HG03571 (cell line): Measurements from ENCODE around the gene ELF1.
"Not testable (repeated sequence)": the region's sequence is repeated elsewhere in the genome, so short reads cannot be mapped to it uniquely, and the experiment has no call there.

ENCODE experiments used
- ATAC-seq: cut with Tn5 transposase; IDR thresholded peaks from one replicate; pipeline ENCODE4 v1.9.1; 2021; ENCODE audit not compliant: unreplicated experiment

ELF1 gene

DNA sequence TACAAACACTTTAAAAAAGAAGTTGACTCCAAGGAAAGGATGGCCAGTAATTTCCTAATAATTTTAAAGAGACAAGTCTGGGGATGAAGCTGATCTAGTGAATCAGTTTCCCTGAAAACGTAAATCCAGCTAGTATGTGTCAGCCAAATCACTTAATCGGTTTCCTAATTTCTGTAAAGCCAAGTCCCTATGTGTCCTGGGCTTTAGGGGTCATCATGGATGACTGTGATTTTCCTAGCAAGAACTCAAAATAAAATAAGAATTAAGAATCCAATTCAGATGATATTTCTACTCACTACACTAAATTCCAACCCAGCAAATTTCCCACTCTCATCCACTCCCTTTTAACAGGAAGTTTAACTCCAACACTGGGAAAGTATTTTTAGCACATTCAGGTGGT is 35.9 kb downstream of the ELF1 start:
- no peak for ATAC-seq

DNA sequence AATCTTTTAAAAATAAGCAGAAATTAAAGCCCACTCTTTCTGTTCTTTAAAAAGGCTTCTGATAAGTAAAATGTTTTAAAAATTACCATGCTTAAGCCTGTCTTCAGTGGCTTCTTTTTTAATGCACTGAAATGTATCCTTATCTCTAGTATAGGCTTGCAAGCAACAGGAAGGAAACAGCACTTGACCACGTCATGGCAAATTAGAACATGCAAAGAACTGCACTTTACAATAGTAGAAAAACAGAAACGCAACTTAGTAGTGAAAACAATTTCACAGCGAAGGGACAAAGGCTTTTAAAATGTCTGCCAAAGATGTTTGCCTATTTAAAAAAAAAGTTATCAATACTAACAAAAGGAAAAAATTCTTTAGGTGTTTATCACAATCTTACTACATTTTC is 36.3 kb downstream of the ELF1 start:
- peak; percentile 46 for ATAC-seq

- no peak for ATAC-seq
These were observed 37.2 kb downstream of the ELF1 start for GRCh38 chr13:40981949-40982348.

DNA sequence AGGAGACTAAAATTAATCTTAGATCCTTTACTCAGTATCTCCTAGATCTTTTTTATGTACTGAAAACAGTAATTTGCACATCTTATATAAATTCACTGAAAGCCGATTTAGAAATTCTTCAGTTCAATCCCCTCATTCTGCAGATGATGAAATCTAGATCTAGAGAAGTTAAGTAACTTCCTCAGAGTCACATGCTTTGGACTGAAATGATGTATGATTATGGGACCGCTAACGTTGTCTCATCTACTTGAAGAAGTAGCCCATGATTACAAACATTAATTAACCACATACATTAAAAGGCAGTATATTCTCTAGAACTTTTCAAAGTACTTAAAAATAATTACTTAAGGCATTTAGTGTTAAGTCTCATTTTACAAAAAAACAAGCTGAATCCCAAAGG is 37.8 kb downstream of the ELF1 start:
- no peak for ATAC-seq

DNA sequence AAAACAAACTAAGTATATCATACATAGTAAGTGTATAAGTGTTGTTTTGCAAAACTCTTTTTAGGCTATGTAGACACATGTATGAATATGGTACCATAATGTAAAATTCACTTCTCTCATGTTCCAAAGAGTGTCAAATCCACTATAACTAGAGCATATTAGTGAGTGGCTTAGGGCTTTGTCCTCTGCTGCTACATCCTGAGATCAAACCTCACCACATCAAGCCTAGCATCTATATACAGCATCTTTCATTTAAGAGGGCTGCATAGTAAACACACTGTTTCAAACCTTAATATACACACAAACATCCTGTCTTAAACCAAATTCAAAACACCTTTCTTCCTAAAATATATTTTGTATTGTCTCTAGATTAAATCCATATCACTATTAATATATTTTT is 38.7 kb downstream of the ELF1 start:
- ATAC-seq: no peak

- no peak for ATAC-seq
These were observed 39.9 kb downstream of the ELF1 start for GRCh38 chr13:40979232-40979631.

DNA sequence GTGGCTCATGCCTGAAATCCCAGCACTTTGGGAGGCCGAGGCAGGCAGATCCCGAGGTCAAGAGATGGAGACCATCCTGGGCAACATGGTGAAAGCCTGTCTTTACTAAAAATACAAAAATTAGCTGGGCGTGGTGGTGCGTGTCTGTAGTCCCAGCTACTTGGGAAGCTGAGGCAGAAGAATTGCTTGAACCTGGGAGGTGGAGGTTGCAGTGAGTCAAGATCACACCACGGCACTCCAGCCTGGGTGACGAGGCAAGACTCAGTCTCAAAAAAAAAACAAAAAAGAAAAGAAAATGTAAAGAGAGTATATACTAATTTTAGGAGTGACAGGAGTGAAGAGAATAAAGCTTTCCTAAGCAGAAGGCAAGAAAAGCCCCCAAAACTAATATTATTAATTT is 41.0 kb downstream of the ELF1 start:
- not testable (repeated sequence) for ATAC-seq

- no peak for ATAC-seq
These were observed 43.7 kb downstream of the ELF1 start for GRCh38 chr13:40975441-40975840.

- peak; percentile 70 for ATAC-seq
These were observed 44.4 kb downstream of the ELF1 start for GRCh38 chr13:40974460-40975407.

DNA sequence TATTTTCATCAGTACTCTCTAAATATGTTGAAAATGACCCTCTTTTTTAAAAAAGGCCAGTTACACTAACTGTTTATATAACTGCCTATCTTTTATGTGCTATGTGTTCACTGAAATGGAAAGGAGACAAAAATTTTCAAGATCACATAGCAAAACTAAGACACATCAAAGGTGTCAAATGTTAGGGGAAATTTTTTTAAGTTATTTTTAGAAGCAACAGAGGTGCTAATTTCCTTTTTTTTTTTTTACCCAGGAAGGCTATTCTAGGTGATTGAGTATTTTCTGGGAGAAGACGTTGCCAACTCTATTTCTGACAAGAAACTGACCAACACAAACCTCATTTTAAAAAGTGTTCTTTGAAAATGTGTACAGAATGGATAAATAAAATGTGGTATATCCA is 45.7 kb downstream of the ELF1 start:
- ATAC-seq: no peak

DNA sequence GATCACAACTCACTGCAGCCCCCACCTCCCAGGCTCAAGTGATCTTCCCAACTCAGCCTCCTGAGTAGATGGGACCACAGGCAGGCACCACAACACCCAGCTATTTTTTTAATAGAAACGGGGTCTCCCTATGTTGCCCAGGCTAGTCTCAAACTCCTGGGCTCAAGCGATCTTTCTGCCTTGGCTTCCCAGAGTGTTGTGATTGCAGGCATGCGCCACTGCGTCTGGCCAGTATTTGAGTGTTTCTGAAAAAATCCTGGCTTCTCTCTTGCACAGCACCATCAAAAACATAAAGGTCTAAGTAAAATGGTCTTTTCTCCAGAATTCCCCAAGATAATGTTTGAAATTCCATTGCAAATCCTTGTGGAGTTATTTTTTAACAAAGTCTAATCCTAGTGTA is 47.8 kb downstream of the ELF1 start:
- no peak for ATAC-seq

DNA sequence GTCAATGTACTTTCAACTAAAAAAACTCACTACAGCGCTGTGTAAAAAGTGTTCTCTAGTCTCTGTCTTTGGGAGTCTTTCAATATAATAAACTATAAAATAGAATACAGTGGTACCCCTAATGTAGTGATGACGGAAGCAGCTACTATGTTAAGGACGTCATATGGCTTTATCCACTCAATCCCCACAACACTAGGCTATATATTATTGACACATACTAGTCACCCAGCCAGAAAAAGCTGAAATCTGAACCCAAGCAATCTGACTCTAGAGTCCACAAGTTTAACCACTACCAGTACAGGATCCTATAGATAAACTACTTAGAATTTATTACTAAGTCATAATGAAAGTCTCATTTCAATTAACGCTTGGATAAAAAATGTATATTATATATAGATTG is 48.3 kb downstream of the ELF1 start:
- ATAC-seq: no peak

- ATAC-seq: peak; percentile 65
These were observed 49.8 kb downstream of the ELF1 start for GRCh38 chr13:40969169-40969901.

GRCh38 chr13:40968416-40969000 is 50.6 kb downstream of the ELF1 start:
- no peak for ATAC-seq

- ATAC-seq: no peak
These were observed 52.8 kb downstream of the ELF1 start for GRCh38 chr13:40966298-40966697.

DNA sequence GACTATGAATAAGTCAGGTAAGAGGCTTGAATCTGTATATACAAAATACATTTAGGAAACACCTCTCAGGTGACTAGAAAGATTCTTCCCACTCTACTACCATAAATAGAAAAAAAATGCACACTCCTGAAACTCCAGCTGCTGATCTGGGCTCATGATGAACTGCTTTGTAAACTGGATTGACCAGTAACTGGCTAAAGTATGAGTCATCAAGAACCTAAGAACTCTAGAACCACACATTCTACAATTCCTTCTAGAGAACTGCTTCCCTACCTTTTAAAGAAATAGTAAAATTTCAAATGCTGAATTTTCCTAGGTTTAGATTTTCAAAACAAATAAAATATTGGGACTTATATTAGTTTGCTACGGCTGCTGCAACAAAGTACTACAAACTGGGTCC is 55.2 kb downstream of the ELF1 start:
- ATAC-seq: no peak

GRCh38 chr13:40961826-40962225 is 57.3 kb downstream of the ELF1 start:
- ATAC-seq: no peak

GRCh38 chr13:40961214-40961613 is 57.9 kb downstream of the ELF1 start:
- no peak for ATAC-seq

- no peak for ATAC-seq
These were observed 58.4 kb downstream of the ELF1 start for GRCh38 chr13:40960716-40961115.

- no peak for ATAC-seq
These were observed 60.5 kb downstream of the ELF1 start for GRCh38 chr13:40958655-40959054.

DNA sequence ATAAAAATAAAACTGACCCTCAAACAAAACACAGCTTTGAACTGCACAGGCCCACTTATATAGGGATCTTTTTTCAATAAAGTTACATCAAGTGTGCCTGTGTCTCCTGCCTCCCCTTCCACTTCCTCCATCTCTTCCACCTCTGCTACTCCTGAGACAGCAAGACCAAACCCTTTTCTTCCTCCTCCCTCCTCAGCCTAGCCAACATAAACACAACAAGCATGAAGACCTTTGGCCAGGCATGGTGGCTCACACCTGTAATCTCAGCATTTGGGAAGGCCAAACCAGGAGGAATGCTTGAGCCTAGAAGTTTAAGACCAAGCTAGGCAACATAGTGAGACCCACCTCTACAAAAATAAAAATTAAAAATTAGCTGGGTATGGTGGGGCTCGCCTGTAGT is 72.6 kb downstream of the ELF1 start:
- no peak for ATAC-seq

- no peak for ATAC-seq
These were observed 76.0 kb downstream of the ELF1 start for GRCh38 chr13:40943073-40943472.
